Measurements from ENCODE around the gene CEACAM16.

The CEACAM16 gene

GRCh38 chr19:44684892-44685863, 13.8 kb upstream of the CEACAM16 start:
- no peaks in the 10 kb centered on the region for H3K36me3 ChIP-seq (replicated peaks)
- in situ Hi-C loops (cut with HindIII; ENCODE audit: low pct_ligation_motif_present, low sequenced_read_pairs): no loop called here
- H3K27ac ChIP-seq: peak overlapping the region; percentile 64
- TF ChIP-seq CTCF (IDR thresholded peaks at IDR 0.05; ENCODE audit: low read depth, low read length, missing control alignments): no peak
- H3K27me3 ChIP-seq (replicated peaks): no peaks in the 10 kb centered on the region
- peak; percentile 94 for DNase-seq
- H3K4me3 ChIP-seq (ENCODE audit: low read depth, low read length): no peak overlapping the region

DNA sequence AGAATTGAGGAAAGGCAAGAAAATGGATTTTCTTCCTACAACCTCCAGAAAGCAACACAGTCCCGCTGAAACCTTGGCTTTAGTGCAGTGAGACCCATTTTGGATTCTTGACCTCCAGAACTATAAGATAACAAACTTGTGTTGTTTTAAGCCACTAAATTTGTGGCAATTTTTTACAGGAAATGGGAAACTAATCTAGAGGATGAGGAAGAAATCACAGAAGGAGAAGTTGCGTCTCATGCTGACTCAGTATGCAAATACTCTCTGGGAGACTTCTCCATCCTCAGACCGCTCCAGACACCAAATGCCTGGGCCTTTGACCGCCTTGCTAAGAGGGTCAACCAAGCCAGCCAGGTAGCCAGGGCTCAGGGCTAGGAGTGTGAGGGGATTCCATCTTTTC, 13.1 kb upstream of the CEACAM16 start:
- Histone ChIP-seq H3K27me3 (replicated peaks) (no peaks in the 10 kb centered on the region), H3K4me3 (ENCODE audit: low read depth, low read length) (no peak overlapping the region), H3K27ac (peak overlapping the region; percentile 64), H3K36me3 (replicated peaks) (no peaks in the 10 kb centered on the region)
- DNase-seq: peak; percentile 45
- no peak for TF ChIP-seq CTCF (IDR thresholded peaks at IDR 0.05; ENCODE audit: low read depth, low read length, missing control alignments)
- in situ Hi-C loops (cut with HindIII; ENCODE audit: low pct_ligation_motif_present, low sequenced_read_pairs): no loop called here

GRCh38 chr19:44686896-44687295, 12.1 kb upstream of the CEACAM16 start:
- no peak for DNase-seq
- Histone ChIP-seq H3K4me3 (ENCODE audit: low read depth, low read length) (no peak overlapping the region), H3K27ac (no peak overlapping the region), H3K36me3 (replicated peaks) (no peaks in the 10 kb centered on the region), H3K27me3 (replicated peaks) (no peaks in the 10 kb centered on the region)
- TF ChIP-seq CTCF (IDR thresholded peaks at IDR 0.05; ENCODE audit: low read depth, low read length, missing control alignments): no peak
- in situ Hi-C loops (cut with HindIII; ENCODE audit: low pct_ligation_motif_present, low sequenced_read_pairs): no loop called here

DNA sequence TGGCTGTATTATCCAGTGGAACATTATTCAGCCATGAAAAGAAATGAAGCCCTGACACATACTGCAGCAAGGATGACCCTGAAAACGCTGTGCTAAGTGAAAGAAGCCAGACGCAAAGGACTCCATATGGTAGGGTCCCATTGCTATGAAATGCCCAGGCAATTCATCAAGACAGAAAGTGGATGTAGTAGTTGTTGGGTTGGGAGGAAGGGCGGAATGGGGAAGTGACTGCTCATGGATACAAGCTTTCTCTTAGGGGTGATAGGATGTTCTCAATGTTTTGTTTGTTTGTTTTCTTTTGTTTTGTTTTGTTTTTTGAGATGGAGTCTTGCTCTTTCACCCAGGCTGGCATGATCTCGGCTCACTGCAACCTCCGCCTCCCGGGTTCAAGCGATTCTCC, 11.1 kb upstream of the CEACAM16 start:
- DNase-seq: no peak
- in situ Hi-C loops (cut with HindIII; ENCODE audit: low pct_ligation_motif_present, low sequenced_read_pairs): no loop called here
- TF ChIP-seq CTCF (IDR thresholded peaks at IDR 0.05; ENCODE audit: low read depth, low read length, missing control alignments): no peak
- Histone ChIP-seq H3K27ac (no peak overlapping the region), H3K27me3 (replicated peaks) (no peaks in the 10 kb centered on the region), H3K36me3 (replicated peaks) (no peaks in the 10 kb centered on the region), H3K4me3 (ENCODE audit: low read depth, low read length) (no peak overlapping the region)

DNA sequence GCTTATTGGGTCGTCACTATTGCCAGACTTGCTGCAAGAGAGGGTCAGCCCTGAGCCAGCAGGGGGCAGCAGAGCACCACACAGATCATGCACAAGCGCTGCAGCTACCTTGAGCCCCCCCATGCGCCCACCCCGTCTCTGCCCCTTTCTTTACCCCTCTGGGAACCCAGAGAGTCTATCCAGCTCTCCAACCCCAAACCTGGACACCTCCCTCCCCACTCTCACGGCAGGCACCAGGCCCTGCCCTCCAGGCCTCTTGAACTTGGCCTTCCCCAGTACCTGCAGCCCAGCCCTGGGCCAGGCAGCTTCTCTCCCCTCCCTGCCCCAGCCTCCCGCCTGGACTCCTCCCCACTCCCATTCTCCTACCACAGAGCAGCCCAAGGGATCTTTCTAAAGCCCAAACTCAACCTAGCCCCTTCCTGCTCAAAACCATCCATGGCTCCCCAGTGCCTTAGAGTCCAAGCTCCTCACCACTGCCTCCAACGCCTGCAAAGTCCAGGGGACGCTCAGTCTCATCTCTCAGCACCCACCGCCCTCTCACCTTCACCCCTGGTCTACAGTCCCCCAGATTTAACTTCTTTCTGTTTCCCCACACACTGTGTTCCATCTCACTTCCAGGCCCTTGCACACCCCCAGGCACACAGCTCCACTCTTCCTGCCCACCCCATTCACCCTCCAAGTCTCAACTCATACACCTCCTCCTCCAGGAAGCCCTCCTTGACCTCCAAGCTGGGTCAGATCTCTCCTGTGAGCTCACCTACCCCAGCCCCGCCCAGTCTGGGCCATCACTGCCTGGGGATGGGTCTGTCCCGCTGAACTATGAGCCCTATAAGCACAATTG, 9.4 kb upstream of the CEACAM16 start:
- Histone ChIP-seq H3K36me3 (replicated peaks) (no peaks in the 10 kb centered on the region), H3K27me3 (replicated peaks) (no peaks in the 10 kb centered on the region), H3K4me3 (ENCODE audit: low read depth, low read length) (no peak overlapping the region), H3K27ac (no peak overlapping the region)
- peak; percentile 98 for TF ChIP-seq CTCF (IDR thresholded peaks at IDR 0.05; ENCODE audit: low read depth, low read length, missing control alignments)
- DNase-seq: peak; percentile 60
- in situ Hi-C loops (cut with HindIII; ENCODE audit: low pct_ligation_motif_present, low sequenced_read_pairs): no loop called here

Measured in brain microvascular endothelial cell (primary cell).